Activated naive CD8-positive, alpha-beta T cell (primary cell): ENCODE data around the gene CSK.
A peak's percentile ranks its signal among the peaks of the same experiment; 100 is the strongest.
"Not testable (repeated sequence)": the region's sequence is repeated elsewhere in the genome, so short reads cannot be mapped to it uniquely, and the experiment has no call there.

Experiments
- H3K27ac Mint-ChIP-seq: one replicate; pipeline ENCODE4 v1.8.0; 2021; ENCODE audit warnings: mixed read lengths
- H3K27me3 Mint-ChIP-seq: one replicate; pipeline ENCODE4 v1.8.0; 2021; ENCODE audit warnings: mixed read lengths
- H3K36me3 Mint-ChIP-seq: one replicate; pipeline ENCODE4 v1.8.0; 2021; ENCODE audit warnings: mixed read lengths
- H3K4me1 Mint-ChIP-seq: one replicate; pipeline ENCODE4 v1.8.0; 2021; ENCODE audit warnings: low read depth, mixed read lengths
- H3K4me3 Mint-ChIP-seq: one replicate; pipeline ENCODE4 v1.8.0; 2021; ENCODE audit warnings: mild to moderate bottlenecking, mixed read lengths
- H3K9me3 Mint-ChIP-seq: one replicate; pipeline ENCODE4 v1.8.0; 2021; ENCODE audit warnings: low read depth, mixed read lengths

The CSK gene

DNA sequence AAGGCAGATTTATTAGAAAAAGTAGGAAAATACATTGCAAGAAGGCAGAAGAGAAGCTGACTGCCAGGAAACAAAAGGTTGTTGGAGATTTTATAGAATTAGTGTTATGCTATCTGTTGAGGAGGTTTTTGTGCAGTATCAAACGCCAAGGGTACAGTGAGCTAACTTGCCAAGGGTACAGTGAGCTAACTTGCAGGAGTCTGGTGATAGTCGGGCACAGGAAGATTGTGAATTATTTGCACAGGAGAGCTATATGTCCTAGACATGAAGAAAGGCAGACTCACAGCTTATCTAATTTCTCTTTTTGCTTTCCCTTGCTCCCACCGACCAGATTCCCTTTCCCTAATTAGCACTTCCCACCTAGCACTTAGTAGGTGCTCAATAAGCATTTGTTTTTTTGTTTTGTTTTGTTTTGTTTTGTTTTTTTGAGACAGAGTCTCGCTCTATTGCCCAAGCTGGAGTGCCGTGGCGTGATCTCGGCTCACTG is 2.7 kb upstream of the CSK start:
- Mint-ChIP-seq H3K4me3 (peak overlapping the region; percentile 64), H3K36me3 (no peaks in the 10 kb centered on the region), H3K27me3 (no peaks in the 10 kb centered on the region), H3K27ac (peak overlapping the region; percentile 97), H3K4me1 (peaks cover 66% of the 10 kb centered on the region), H3K9me3 (no peaks in the 10 kb centered on the region)

DNA sequence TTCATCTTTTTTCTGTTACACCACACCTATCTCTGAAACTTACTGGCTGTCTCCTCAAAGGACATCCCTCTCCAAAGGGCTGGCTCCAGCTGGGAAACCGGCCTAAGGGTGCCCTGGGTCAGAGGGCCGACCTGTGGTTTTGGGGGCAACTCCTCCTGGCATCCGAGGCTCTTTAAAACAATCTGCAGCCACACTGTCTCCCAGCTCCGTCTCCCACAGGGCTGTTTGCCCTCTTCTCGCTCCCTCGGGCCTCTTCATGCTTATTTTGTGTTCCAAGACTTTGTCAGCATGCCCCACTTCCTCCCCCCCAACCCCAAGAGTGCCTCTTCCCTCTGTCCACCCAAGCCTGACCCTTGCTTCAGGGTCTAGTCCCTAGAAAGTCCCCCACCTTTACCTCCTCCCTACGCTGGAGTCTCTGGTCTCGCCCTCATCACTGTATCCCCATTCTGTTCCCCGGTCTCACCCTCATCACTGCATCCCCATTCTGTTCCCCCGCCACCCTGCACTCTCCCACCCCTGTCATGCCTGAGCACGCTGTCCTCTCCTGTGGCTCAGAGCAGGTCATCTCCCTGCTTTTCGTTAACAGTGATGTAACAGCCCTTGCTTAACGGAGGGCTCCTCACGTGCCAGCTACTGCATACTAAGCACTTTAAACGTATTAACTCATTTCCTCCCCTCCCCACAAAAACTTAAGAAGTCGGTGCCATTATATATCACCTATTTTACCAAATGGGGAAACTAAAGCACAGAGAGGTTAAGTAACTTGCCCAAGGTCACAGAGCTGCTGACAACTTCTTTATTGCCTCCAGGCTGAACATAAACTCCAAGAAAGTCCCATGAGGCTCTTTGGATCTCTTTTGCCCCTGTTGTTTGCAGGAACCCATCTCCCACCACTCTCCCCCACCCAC is 1.1 kb upstream of the CSK start:
- Mint-ChIP-seq H3K27me3 (no peaks in the 10 kb centered on the region), H3K4me3 (peak overlapping the region; percentile 93), H3K9me3 (no peaks in the 10 kb centered on the region), H3K4me1 (peaks cover 69% of the 10 kb centered on the region), H3K27ac (peak overlapping the region; percentile 97), H3K36me3 (no peaks in the 10 kb centered on the region)

GRCh38 chr15:74782259-74783071 is 585 bp downstream of the CSK start:
- peak overlapping the region; percentile 94 for H3K27ac Mint-ChIP-seq
- H3K27me3 Mint-ChIP-seq: no peaks in the 10 kb centered on the region
- H3K4me1 Mint-ChIP-seq: peaks cover 63% of the 10 kb centered on the region
- peak overlapping the region; percentile 87 for H3K4me3 Mint-ChIP-seq
- H3K36me3 Mint-ChIP-seq: no peaks in the 10 kb centered on the region
- H3K9me3 Mint-ChIP-seq: no peaks in the 10 kb centered on the region

- Mint-ChIP-seq H3K36me3 (no peaks in the 10 kb centered on the region), H3K27me3 (no peaks in the 10 kb centered on the region), H3K4me1 (peaks cover 63% of the 10 kb centered on the region), H3K9me3 (no peaks in the 10 kb centered on the region), H3K4me3 (peak overlapping the region; percentile 87), H3K27ac (peak overlapping the region; percentile 94)
Measured at GRCh38 chr15:74783072-74783807, 1.4 kb downstream of the CSK start.

- H3K4me3 Mint-ChIP-seq: peak overlapping the region; percentile 87
- no peaks in the 10 kb centered on the region for H3K36me3 Mint-ChIP-seq
- no peaks in the 10 kb centered on the region for H3K9me3 Mint-ChIP-seq
- peak overlapping the region; percentile 94 for H3K27ac Mint-ChIP-seq
- no peaks in the 10 kb centered on the region for H3K27me3 Mint-ChIP-seq
- peaks cover 62% of the 10 kb centered on the region for H3K4me1 Mint-ChIP-seq
Measured at GRCh38 chr15:74783808-74784175, 1.9 kb downstream of the CSK start.

DNA sequence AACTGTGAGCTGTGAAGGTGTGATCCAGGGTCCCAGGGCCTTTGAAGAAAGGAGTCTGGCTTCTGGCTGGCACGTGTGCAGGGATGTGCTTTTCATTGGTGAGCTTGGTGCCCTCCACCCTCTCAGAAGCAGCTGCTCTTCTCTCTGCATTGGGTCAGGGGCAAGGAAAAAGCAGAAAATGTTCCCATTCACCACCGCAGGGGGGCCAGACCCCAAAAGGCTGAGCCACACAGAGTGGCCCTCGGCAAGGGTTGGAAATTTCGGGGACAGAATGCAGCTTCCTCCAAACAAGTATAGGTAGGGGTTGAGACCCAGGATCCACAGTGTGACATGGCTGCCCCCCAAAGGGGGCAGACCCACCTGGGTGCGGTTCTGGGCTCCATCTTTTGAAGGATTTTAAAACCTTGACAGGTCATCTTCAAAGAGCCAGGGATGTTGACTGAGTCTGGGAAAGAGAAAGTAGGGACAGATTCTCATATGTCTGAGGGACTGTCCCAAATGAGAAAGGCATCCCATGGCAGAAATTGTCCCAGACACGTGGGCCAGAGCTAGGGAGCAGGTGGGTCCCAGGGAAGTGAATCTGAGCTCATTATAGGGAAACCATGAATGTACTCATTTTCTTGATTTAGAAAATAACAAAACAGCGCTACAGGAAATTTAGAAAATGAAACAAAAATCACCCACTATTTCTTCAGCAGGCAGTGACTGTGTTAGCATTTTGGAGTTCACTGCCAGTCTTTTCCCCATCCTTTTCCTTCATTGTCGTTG is 2.7 kb downstream of the CSK start:
- H3K36me3 Mint-ChIP-seq: no peaks in the 10 kb centered on the region
- H3K4me3 Mint-ChIP-seq: peak overlapping the region; percentile 87
- peaks cover 61% of the 10 kb centered on the region for H3K4me1 Mint-ChIP-seq
- no peaks in the 10 kb centered on the region for H3K27me3 Mint-ChIP-seq
- peak overlapping the region; percentile 94 for H3K27ac Mint-ChIP-seq
- H3K9me3 Mint-ChIP-seq: no peaks in the 10 kb centered on the region

GRCh38 chr15:74785194-74786032 is 3.5 kb downstream of the CSK start:
- Mint-ChIP-seq H3K4me1 (peaks cover 59% of the 10 kb centered on the region), H3K9me3 (no peaks in the 10 kb centered on the region), H3K27me3 (no peaks in the 10 kb centered on the region), H3K4me3 (peak overlapping the region; percentile 87), H3K36me3 (no peaks in the 10 kb centered on the region), H3K27ac (peak overlapping the region; percentile 94)

- not testable (repeated sequence) for H3K36me3 Mint-ChIP-seq, H3K27me3 Mint-ChIP-seq, H3K9me3 Mint-ChIP-seq
- Mint-ChIP-seq H3K27ac (peak overlapping the region; percentile 99), H3K4me1 (peaks cover 58% of the 10 kb centered on the region), H3K4me3 (peak overlapping the region; percentile 92)
Measured at GRCh38 chr15:74786081-74786480, 4.2 kb downstream of the CSK start.

- peaks cover 59% of the 10 kb centered on the region for H3K4me1 Mint-ChIP-seq
Measured at GRCh38 chr15:74786551-74787165, 4.8 kb downstream of the CSK start.

DNA sequence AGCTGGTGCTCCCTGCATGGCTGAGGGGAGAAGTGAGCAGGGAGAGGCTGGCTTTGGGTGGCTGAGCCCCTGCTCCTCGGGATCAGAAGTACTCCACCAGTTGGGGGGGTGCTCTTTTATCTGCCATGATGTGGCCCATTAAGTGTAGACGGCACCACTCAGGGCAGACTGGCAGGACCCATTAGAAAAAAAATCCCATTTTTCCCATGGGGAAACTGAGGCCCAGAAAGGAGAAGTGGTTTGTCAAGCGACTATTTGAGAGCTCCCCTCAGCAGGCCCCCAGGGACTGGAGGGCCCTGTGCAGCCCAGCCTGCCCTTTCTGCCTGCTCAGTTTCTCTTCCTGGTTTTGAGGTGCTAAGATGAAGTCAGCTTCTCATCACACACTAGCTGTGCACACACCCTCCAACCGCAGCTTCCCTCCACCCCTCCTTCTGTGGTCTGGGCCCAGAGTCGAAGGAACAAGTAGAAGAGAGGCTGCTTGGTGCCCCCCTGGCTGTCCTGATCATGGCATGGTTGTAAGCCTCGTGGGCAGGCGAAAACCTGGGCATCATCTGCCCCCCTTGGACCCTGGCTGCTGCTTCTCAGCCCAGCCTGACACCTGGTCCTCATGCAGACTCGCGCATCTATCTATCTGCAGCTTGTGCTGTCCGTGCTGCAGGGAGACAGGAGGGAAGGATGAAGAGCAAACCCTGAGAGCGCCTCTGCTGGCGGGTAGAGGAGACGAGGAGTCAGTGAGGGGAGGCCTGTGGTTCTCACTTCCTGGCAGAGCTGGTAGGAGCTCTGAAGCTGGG is 5.6 kb downstream of the CSK start:
- peak overlapping the region; percentile 92 for H3K4me3 Mint-ChIP-seq
- H3K27me3 Mint-ChIP-seq: no peaks in the 10 kb centered on the region
- H3K4me1 Mint-ChIP-seq: peaks cover 67% of the 10 kb centered on the region
- H3K27ac Mint-ChIP-seq: peak overlapping the region; percentile 99
- H3K36me3 Mint-ChIP-seq: no peaks in the 10 kb centered on the region
- H3K9me3 Mint-ChIP-seq: no peaks in the 10 kb centered on the region

More at GRCh38 chr15:74786551-74787165, 4.8 kb downstream of the CSK start:
- Mint-ChIP-seq H3K27ac (peak overlapping the region; percentile 99), H3K27me3 (no peaks in the 10 kb centered on the region), H3K4me3 (peak overlapping the region; percentile 92), H3K9me3 (no peaks in the 10 kb centered on the region), H3K36me3 (no peaks in the 10 kb centered on the region)

GRCh38 chr15:74788042-74788682 is 6.3 kb downstream of the CSK start:
- Mint-ChIP-seq H3K36me3 (no peaks in the 10 kb centered on the region), H3K9me3 (no peaks in the 10 kb centered on the region), H3K4me1 (peaks cover 73% of the 10 kb centered on the region), H3K27ac (peak overlapping the region; percentile 99), H3K4me3 (peak overlapping the region; percentile 92), H3K27me3 (no peaks in the 10 kb centered on the region)

- Mint-ChIP-seq H3K9me3 (no peaks in the 10 kb centered on the region), H3K4me1 (peaks cover 78% of the 10 kb centered on the region), H3K27ac (peak overlapping the region; percentile 99), H3K36me3 (no peaks in the 10 kb centered on the region), H3K4me3 (peak overlapping the region; percentile 92), H3K27me3 (no peaks in the 10 kb centered on the region)
Measured at GRCh38 chr15:74788683-74789151, 6.8 kb downstream of the CSK start.
